DND-41 (cell line): Measurements from ENCODE around the gene ICAM1.

Experiments used
- ATAC-seq: fragments of 200-7000 bp; cut with Tn5 transposase; 3 replicates; pipeline ENCODE4 v1.9.1; 2021; ENCODE audit warnings: low read depth; ENCODE audit not compliant: insufficient read depth
- DNase-seq: peaks from one replicate; pipeline ENCODE4 v3.0.0-alpha.2; 2020
- H2AFZ ChIP-seq: 2 replicates; pipeline ENCODE4 v1.6.0; 2012; ENCODE audit warnings: low read depth, low read length
- H3K27ac ChIP-seq: 2 replicates; pipeline ENCODE4 v1.5.1; 2012; ENCODE audit warnings: low read length, inconsistent platforms
- H3K27me3 ChIP-seq: fragments of 200-600 bp; sonication (generic); 2 replicates; pipeline ENCODE4 v1.6.0; 2012; ENCODE audit warnings: low read length, mild to moderate bottlenecking, inconsistent platforms; ENCODE audit not compliant: insufficient read depth, poor library complexity
- H3K36me3 ChIP-seq: 2 replicates; pipeline ENCODE4 v1.5.1; 2012; ENCODE audit warnings: low read length, inconsistent platforms; ENCODE audit not compliant: insufficient read depth
- H3K4me1 ChIP-seq: 2 replicates; pipeline ENCODE4 v1.5.1; 2012; ENCODE audit warnings: mild to moderate bottlenecking, low read length; ENCODE audit not compliant: insufficient read depth
- H3K4me2 ChIP-seq: 2 replicates; pipeline ENCODE4 v1.6.0; 2012; ENCODE audit warnings: mild to moderate bottlenecking, moderate library complexity, low read length, inconsistent platforms; ENCODE audit not compliant: insufficient read depth
- H3K4me3 ChIP-seq, 2 experiments: fragments of 200-600 bp in 1 of 2; shearing (Covaris generic) in 1 of 2; 2 replicates each; pipeline ENCODE4 v1.5.1; 2012 to 2016; ENCODE audit warnings: inconsistent platforms in 2 of 2, low read length in 2 of 2, mild to moderate bottlenecking in 2 of 2, low read depth in 1 of 2, moderate library complexity in 1 of 2
- H3K79me2 ChIP-seq: 2 replicates; pipeline ENCODE4 v1.6.0; 2012; ENCODE audit warnings: low read length, inconsistent platforms; ENCODE audit not compliant: insufficient read depth
- H3K9ac ChIP-seq: 2 replicates; pipeline ENCODE4 v1.6.0; 2012; ENCODE audit warnings: low read depth, mild to moderate bottlenecking, inconsistent platforms, low read length, moderate library complexity
- H3K9me3 ChIP-seq: 2 replicates; pipeline ENCODE4 v1.5.1; 2012; ENCODE audit warnings: low read length, moderate library complexity, mild to moderate bottlenecking, inconsistent platforms; ENCODE audit not compliant: insufficient read depth, severe bottlenecking
- H4K20me1 ChIP-seq: 2 replicates; pipeline ENCODE4 v1.6.0; 2012; ENCODE audit warnings: low read length; ENCODE audit not compliant: insufficient read depth
- CTCF ChIP-seq: IDR thresholded peaks from 2 replicates; pipeline ENCODE4 v1.5.1; 2012; ENCODE audit warnings: borderline replicate concordance, low read length, moderate library complexity, mild to moderate bottlenecking; ENCODE audit not compliant: poor library complexity, severe bottlenecking; ENCODE audit errors: extremely low read depth
- EZH2 ChIP-seq: IDR thresholded peaks from 3 replicates; pipeline ENCODE4 v1.6.1; 2012; ENCODE audit warnings: borderline replicate concordance, low read depth, mild to moderate bottlenecking, moderate library complexity, low read length, inconsistent platforms; ENCODE audit not compliant: severe bottlenecking

The ICAM1 gene

GRCh38 chr19:10224337-10224736 lies 46.6 kb upstream of the ICAM1 start:
- H3K9ac ChIP-seq, result no peak overlapping the region
- ATAC-seq (no peak), DNase-seq (no peak)
- no peaks in the 10 kb centered on the region for H3K79me2 ChIP-seq
- H3K4me2 ChIP-seq, result no peak overlapping the region
- no peak overlapping the region for H2AFZ ChIP-seq
- no peak overlapping the region for H3K27ac ChIP-seq
- H3K27me3 ChIP-seq, result no peaks in the 10 kb centered on the region
- no peak for TF ChIP-seq CTCF
- TF ChIP-seq EZH2, result no peak
- H3K9me3 ChIP-seq, result no peaks in the 10 kb centered on the region
- H4K20me1 ChIP-seq, result no peaks in the 10 kb centered on the region; the same call in none of the 2 replicates
- H3K4me1 ChIP-seq, result no peaks in the 10 kb centered on the region
- no peak overlapping the region for H3K4me3 ChIP-seq
- H3K36me3 ChIP-seq, result no peaks in the 10 kb centered on the region

GRCh38 chr19:10226021-10226375 lies 44.9 kb upstream of the ICAM1 start:
- H3K79me2 ChIP-seq, result no peaks in the 10 kb centered on the region
- no peak overlapping the region for H3K9ac ChIP-seq
- TF ChIP-seq EZH2, result no peak
- no peak for TF ChIP-seq CTCF
- no peak overlapping the region for H3K4me3 ChIP-seq
- peaks cover 16% of the 10 kb centered on the region for H3K4me1 ChIP-seq
- no peak for DNase-seq
- no peak overlapping the region for H3K4me2 ChIP-seq
- H3K27me3 ChIP-seq, result peaks cover 8% of the 10 kb centered on the region
- no peak for ATAC-seq
- no peak overlapping the region for H2AFZ ChIP-seq
- no peaks in the 10 kb centered on the region for H3K36me3 ChIP-seq
- H4K20me1 ChIP-seq, result no peaks in the 10 kb centered on the region; the same call in none of the 2 replicates
- H3K27ac ChIP-seq, result no peak overlapping the region
- H3K9me3 ChIP-seq, result no peaks in the 10 kb centered on the region

- TF ChIP-seq CTCF, result no peak
- no peak for DNase-seq
- no peak overlapping the region for H3K9ac ChIP-seq
- ATAC-seq, result no peak
- no peaks in the 10 kb centered on the region; the same call in none of the 2 replicates for H4K20me1 ChIP-seq
- no peak overlapping the region for H3K4me2 ChIP-seq
- no peaks in the 10 kb centered on the region for H3K36me3 ChIP-seq
- peaks cover 10% of the 10 kb centered on the region for H3K27me3 ChIP-seq
- no peak overlapping the region for H3K27ac ChIP-seq
- H3K4me3 ChIP-seq, result no peak overlapping the region
- H3K9me3 ChIP-seq, result no peaks in the 10 kb centered on the region
- H3K4me1 ChIP-seq, result peaks cover 19% of the 10 kb centered on the region
- H2AFZ ChIP-seq, result no peak overlapping the region
- no peaks in the 10 kb centered on the region for H3K79me2 ChIP-seq
These were observed 44.4 kb upstream of the ICAM1 start for GRCh38 chr19:10226376-10227025.
